ENCODE results near the gene BCKDK. TPM values are rescaled to one million over a fixed set of nuclear protein-coding genes. Genes with fewer than 3 reads are reported as not detected.

The BCKDK gene
- total RNA-seq, 1 experiment from 2014 or later = 60.4 TPM

GRCh38 chr16:31087971-31088370 lies 20.2 kb upstream of the BCKDK start:
- no TSS peak for BruUV-seq (replicated peaks)
- H3K4me3 ChIP-seq (ENCODE audit: low read depth in 2 of 2, low read length in 2 of 2) = no peak overlapping the region
- H3K36me3 ChIP-seq (ENCODE audit: control insufficient read depth, insufficient read depth, low read length) = no peaks in the 10 kb centered on the region
- TF ChIP-seq TCF7L2 (IDR thresholded peaks at IDR 0.05; ENCODE audit: low read depth, low read length) = no peak
- TF ChIP-seq, protein P1, sequence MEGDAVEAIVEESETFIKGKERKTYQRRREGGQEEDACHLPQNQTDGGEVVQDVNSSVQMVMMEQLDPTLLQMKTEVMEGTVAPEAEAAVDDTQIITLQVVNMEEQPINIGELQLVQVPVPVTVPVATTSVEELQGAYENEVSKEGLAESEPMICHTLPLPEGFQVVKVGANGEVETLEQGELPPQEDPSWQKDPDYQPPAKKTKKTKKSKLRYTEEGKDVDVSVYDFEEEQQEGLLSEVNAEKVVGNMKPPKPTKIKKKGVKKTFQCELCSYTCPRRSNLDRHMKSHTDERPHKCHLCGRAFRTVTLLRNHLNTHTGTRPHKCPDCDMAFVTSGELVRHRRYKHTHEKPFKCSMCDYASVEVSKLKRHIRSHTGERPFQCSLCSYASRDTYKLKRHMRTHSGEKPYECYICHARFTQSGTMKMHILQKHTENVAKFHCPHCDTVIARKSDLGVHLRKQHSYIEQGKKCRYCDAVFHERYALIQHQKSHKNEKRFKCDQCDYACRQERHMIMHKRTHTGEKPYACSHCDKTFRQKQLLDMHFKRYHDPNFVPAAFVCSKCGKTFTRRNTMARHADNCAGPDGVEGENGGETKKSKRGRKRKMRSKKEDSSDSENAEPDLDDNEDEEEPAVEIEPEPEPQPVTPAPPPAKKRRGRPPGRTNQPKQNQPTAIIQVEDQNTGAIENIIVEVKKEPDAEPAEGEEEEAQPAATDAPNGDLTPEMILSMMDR (IDR thresholded peaks at IDR 0.05) = no peak
- TF ChIP-seq POLR2AphosphoS5 (IDR thresholded peaks at IDR 0.05; ENCODE audit: low read depth, low read length) = no peak
- no peak for TF ChIP-seq SIN3A (IDR thresholded peaks at IDR 0.05; ENCODE audit: borderline replicate concordance, insufficient read depth, low read depth, low read length)
- no peak for TF ChIP-seq REST (IDR thresholded peaks at IDR 0.05; ENCODE audit: insufficient read depth in 1 of 2, low read depth in 2 of 2, low read length in 1 of 2)
- CTCF ChIA-PET = interaction anchor here (0.6 kb wide), 2 partner anchors 39 to 355 kb away, joined by 5 to 8 read pairs; partner anchors contain the start of gene ZNF843
- intact Hi-C loops (cut with micrococcal nuclease; ENCODE audit: unreplicated experiment) (no loop called here), in situ Hi-C loops (cut with HindIII; ENCODE audit: low pct_unique_long_range_greater_than_20kb, low sequenced_read_pairs) (no loop called here)
- DNase-seq (ENCODE audit: low read depth, low spot score) = no peak
- POLR2A ChIA-PET = no interaction called here
- no peaks in the 10 kb centered on the region for H3K27me3 ChIP-seq (ENCODE audit: control insufficient read depth, insufficient read depth, low read length)
- no peaks in the 10 kb centered on the region; the same call in 1 of the 2 replicates for H3K4me1 ChIP-seq (ENCODE audit: control insufficient read depth, insufficient read depth, low read length)
- no peaks in the 10 kb centered on the region for H3K9me3 ChIP-seq (ENCODE audit: control insufficient read depth, insufficient read depth, low read depth, low read length)
- no peak for ATAC-seq
- no peak overlapping the region for H3K27ac ChIP-seq (ENCODE audit: low read length)

DNA sequence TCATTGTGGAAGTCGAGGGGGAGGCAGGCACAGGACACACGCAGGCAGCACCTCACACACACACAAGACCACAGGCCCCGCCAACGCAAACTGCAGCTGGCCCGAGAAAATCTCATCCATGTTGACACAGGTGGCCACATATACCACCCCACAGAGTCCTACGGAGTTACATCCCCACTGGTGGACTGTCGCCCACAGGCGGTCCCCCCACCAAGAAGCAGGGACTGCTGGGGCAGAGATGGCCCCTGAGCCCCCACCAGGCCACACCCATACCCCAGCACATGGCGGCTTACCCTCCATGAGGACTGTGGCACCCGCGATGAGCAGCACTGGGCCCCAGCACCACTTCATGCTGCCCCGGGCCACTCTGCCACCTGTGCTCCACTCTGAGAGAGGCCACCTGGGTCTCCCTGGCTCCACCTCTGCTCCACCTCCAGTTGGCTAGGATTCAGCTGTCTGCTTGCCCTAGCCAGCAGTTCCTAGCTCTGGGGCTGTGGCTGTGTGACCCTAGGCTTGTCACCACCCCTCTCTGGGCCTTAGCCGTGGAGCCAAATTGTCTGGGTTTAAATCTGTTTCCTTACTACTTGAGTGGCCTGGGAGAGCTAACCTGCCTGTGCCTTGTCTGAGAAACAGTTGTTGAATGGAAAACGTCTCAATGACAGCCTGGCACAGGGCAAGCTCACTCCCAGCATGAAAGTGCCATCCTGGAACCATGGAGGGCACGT lies 19.6 kb upstream of the BCKDK start, which contains the start of gene PRSS53:
Gene PRSS53 (minus strand): TSS at position 485 of the 725 bp plus-strand sequence. CDS start 134 bp downstream, at position 351.
- no peaks in the 10 kb centered on the region for H3K36me3 ChIP-seq (ENCODE audit: control insufficient read depth, insufficient read depth, low read length)
- no peak within 1 kb of the TSS for H3K27ac ChIP-seq (ENCODE audit: low read length)
- POLR2A ChIA-PET = interaction anchor here (0.5 kb wide), 1 partner anchor 349 kb away, joined by 3 read pairs; no protein-coding TSS in a partner anchor
- no peaks in the 10 kb centered on the region for H3K9me3 ChIP-seq (ENCODE audit: control insufficient read depth, insufficient read depth, low read depth, low read length)
- H3K27me3 ChIP-seq (ENCODE audit: control insufficient read depth, insufficient read depth, low read length) = no peaks in the 10 kb centered on the region
- H3K4me3 ChIP-seq (ENCODE audit: low read depth in 2 of 2, low read length in 2 of 2) = no peak within 1 kb of the TSS
- TF ChIP-seq POLR2AphosphoS5 (IDR thresholded peaks at IDR 0.05; ENCODE audit: low read depth, low read length) (no peak; the same call in 1 of the 2 replicates), TCF7L2 (IDR thresholded peaks at IDR 0.05; ENCODE audit: low read depth, low read length) (no peak), REST (IDR thresholded peaks at IDR 0.05; ENCODE audit: insufficient read depth in 1 of 2, low read depth in 2 of 2, low read length in 1 of 2) (no peak), SIN3A (IDR thresholded peaks at IDR 0.05; ENCODE audit: borderline replicate concordance, insufficient read depth, low read depth, low read length) (no peak)
- TF ChIP-seq, protein P1 (IDR thresholded peaks at IDR 0.05) = no peak
- no peak for ATAC-seq
- peaks cover 4% of the 10 kb centered on the region; the same call in 1 of the 2 replicates for H3K4me1 ChIP-seq (ENCODE audit: control insufficient read depth, insufficient read depth, low read length)
- in situ Hi-C loops (cut with HindIII; ENCODE audit: low pct_unique_long_range_greater_than_20kb, low sequenced_read_pairs) = no loop called here
- CTCF ChIA-PET = no interaction called here
- intact Hi-C loops (cut with micrococcal nuclease; ENCODE audit: unreplicated experiment) = no loop called here
- no TSS peak for BruUV-seq (replicated peaks)
- no peak for DNase-seq (ENCODE audit: low read depth, low spot score)
